ENCODE results near the gene ALS2CL.

Gene ALS2CL

DNA sequence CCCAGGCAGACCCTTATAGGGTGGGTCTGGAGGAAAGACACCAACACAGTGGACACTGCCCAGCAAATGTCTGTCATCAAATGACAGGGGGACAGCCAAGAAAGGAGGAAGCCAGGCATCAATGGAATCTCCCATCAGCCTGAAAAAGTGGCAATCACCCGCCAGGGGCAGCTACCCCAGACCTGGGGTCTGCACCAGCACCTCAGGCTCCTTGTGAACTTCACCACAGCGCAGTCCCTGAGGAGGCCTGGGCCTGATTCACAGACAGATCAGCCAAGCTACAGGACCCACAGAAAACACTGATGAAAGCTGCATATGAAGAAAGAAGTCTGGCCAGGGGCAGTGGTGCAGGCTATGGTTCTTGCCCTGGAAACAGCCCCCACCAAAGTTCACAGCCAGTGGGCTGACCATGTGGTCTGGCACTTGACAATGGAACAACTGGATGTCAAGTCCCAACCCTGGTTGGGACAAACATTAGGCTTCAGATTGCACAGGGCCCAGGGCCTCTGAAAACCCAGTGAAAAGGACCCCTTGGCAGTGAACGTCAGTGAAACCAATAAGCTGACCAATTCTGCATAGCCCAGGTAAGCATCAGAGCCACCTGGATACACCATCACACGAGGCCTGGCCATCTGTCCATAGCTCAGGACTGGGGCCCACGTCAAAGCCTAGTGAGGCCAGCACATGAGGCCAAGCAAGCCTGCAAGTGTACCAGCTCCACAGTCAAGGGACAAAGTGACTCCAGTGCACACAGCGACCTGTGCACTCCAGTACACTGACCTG, 29.1 kb downstream of the ALS2CL start:
- no peak for DNase-seq (ENCODE audit: low read depth)

DNA sequence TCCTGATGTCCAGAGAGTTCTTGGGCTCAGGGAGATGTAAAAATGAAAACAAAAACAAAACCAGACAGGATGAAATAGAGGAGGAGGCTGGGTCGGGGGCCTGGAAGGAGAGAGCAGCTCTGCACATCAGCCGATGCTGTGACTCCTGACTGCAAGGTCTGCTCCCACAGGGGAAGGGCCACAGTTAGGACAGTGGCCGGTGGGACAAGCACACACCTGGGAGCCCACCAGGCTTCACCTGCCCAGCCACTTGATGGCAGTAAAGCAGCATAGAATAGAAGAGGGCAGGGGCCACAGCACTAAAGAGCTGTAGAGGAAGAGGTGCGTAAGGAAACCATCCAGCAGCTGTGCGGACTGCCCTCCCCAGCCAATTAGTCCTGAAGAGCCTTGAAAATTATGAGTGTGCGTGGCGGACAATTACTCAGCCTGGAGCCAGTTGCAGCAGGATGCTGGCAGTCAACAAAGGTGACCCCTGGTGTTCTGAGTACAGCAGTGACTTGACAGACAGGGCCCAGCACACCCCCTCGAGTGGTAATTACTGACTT, 29.8 kb downstream of the ALS2CL start:
- no peak for DNase-seq (ENCODE audit: low read depth)

DNA sequence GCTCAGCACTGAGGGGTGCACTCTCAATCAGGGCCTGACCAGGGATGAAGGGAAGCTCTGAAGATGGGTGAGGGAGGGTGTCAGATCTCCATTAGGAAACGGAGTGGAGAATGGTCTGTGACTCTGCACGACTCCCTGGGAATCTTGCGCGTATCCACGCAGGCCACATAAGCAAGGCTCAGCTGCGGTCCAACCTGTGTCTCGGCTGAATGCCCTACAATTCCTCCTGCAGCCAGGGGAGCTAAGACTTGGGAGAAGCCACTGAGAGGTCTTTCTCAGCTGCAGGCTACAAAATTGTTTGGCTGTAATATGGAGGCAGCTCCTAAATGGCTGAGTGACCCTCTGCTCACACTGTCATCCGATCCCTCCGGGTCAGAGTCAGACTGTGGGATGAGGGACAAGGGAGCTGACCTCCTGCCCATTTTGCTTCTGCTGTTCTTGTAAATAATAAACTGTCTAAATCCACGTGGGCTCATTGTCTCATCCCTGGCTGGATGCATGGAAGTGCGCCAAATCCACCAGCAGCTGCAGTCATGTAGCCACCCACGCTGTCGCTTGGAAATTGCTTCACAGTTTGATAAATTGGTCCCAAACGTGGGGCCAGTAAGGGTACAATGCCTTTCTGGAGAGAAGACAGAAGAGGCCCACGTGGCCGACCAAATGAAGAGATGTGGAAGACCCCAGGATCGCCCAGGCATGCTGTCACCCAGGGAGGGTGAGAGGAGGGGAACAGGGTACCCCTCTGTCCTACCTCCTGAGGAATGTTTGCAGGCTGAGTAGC, 30.5 kb downstream of the ALS2CL start:
- no peak for DNase-seq (ENCODE audit: low read depth)

DNA sequence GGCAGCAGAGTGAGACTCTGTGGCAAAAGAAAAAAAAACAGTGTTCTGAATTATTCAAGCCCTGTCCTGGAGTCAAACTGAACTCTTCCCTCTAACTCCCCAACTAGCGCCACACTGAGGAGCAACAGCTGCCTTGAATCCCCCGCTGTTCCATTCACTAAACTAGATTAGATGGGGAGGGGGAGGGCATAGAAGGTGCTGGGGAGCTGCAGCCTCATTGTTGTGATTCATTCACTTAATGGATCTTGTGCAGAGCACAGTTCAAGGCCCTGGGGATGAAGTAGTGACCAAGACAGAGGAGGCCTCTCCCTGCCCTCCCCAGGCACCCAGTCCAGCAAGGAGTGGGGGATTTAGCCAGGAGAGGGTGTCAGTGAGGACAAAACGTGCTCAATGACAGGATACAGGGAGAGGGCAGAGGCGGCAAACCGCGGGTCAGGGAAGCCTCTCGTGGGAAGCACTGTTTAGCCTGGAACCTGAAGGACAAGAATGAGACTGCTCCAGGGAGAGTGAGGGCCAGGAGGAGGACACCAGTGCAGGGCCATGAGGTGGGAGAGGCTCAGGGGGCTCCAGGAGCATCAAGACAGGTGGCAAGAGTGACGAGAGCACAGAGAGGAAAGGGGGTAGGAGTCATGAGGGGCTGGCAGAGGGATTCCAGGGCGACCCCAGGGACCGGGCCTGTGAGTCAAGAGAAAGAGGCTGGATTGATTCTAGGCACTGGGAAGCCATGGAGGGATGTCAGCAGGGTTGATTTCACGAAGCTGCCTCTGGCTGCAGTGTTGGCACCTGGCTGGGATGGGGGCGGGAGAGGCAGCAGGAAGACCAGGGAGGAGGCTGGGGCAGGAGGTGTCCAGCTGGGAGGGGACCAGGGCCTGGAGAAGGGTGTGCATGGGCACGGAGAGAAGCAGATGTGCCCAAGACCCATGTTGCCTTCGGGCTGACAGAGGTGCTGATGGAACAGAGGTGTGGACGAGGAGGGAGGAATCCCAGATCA, 31.4 kb downstream of the ALS2CL start:
- no peak for DNase-seq (ENCODE audit: low read depth)

DNA sequence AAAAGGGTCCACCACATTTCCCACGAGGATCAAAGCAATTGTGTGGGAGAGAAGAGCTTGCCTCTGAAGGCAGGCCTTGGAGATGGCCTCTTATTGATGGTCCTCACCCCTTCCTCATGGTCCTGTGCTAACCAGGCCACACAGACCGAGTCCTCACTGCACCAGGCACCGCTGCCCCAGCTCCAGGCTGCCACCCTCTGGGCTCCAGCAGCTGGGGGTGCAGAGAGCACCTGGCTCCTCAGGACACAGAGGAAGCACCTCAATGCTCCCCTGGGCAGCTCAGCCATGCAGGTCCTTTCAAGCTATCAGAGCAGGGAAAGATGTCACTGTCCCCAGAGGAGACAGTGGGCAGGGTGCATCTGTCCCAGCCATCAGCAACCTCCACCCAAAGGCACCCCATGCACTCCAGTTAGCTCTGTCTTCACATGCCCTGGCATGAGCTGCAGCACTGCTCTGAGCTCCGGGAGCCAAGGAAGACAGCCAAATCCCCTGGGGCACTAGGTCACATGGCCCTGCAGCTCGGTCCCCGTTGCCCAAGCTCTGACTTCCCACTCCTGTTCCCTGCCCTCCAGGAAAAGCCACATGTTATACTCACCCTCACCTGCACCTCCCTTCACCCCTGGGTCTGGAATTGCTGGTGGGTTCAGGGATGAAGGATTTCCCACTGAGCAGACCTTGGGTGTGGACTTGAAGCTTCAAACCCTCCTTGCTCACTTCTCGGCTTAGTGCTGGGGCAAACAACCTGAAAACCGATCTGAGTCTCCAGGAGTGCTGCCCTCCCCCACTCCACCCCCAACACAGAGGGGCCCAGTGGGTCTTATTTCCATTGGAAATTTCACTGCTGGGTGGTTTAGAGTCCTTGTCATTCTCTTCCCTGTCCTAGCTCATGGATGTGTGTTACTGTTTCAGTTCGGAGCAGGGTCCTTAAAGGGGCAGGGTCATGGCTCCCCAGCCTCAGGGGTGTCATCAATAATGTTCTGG, 32.6 kb downstream of the ALS2CL start:
- DNase-seq (ENCODE audit: low read depth) = no peak

DNA sequence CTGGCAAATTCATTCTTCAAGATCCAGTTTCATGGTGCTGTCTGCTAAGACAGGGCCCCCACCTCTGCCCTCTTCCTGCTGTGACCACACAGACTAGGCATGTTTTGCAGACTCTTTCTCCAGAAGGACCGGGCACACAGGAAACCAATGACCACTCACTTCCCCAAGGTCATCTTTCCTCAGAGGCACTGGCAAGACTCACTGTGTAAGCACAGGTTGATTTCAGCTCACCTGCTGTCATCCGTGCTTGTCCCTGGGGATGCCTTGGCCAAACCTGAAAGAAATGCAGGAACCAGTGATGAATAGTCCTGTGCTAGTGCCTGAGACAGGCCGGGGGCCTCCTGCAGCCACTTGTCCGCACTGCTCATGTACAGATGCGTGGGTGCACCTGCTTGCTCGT, 33.5 kb downstream of the ALS2CL start:
- no peak for DNase-seq (ENCODE audit: low read depth)

DNA sequence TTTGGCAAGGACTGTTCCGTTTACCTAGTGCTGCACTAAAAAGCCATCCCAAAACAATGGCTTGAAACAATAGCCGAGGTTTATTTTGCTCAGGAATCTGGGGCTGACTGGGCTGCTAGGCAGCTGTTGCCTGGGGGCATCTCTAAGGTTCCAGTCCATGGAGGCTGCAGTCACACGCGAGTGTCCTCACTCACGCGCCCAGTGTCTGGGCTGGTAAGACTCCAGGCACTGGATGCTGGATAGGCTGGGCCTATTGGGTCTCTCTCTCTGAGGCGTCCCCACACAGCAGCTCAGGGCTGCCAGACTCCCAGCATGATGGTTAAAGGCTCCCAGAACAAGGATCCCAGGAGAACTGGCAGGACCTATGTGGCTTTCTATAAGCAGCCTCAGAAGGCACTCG, 34.2 kb downstream of the ALS2CL start:
- no peak for DNase-seq (ENCODE audit: low read depth)

DNA sequence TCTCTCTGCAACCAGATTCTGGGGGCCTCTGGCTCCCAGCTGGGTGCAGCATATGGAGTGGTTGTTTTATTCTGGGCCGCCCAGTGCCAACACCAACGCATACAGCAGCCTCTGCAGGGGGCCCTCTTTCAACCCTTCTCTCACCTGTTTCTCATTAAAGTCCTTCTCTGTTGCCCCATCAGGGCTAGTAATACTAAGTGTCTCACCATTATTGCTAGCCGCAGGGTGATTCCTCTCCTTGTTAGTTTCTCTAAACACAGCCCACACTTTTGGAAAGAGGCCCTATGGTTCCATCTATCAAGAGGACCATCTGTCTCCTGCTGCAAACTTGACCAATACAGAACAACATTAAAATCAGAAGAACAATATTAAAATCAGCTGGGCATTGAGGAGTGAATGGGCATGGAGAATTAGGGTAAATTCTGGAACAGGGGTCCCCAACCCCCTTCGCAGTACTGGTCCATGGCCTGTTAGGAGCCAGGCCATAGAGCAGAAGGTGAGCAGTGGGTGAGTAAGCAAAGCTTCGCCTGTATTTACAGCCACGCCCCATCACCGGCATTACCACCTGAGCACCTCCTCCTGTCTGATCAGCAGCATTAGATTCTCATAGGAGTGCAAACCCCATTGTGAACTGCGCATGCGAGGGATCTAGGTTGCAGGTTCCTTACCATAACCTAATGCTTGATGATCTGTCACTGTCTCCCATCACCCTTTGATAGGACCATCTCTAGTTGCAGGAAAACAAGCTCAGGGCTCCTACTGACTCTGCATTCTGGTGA, 36.5 kb downstream of the ALS2CL start:
- DNase-seq (ENCODE audit: low read depth) = no peak

DNA sequence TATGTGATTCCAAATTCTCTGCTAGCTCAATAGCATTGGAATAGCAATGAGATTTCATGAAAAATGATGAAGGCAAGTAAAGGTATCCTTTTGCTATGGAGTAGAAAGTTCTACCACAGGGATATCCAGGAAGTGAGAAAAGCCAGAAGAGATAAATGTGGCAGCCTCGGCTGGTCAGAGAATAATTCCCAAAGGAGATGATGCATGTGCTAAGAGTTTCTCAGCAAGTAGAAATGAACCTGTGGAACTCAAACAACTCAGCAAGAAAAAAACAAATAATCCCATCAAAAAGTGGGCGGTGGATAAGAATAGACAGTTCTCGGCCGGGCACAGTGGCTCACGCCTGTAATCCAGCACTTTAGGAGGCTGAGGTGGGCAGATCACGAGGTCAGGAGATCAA, 38.2 kb downstream of the ALS2CL start:
- no peak for DNase-seq (ENCODE audit: low read depth)

DNA sequence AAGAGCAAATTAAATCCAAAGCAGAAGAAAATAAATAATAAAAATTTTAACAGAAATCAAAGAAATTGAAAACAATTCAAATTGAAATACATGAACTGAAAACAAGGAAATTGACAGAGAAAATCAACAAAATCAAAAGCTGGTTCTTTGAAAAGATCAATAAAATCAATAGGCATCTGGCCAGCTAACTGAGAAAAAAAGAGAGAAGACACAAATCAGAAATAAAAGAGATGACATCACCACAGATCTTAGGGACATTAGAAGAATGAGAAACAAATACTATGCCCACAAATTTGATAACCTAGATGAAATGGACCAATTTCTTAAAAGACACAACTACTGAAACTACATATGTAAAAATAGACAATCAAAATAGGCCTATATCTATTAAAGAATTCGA, 42.4 kb downstream of the ALS2CL start:
- no peak for DNase-seq (ENCODE audit: low read depth)

DNA sequence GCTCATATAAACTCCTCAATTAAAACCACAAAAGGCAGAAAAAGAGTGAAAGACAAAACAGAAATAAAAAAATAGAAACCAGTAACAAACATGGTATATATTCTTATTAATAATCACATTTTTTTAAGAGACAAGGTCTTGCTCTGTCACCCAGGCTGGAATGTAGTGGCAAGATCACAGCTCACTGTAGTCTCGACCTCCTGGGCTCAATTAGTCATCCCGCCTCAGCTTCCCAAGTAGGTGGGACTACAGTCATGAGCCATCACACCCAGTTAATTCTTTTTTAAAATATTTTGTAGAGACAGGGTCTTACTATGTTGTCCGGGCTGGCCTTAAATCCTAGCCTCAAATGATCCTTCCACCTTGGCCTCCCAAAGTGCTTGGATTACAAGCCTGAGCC, 44.0 kb downstream of the ALS2CL start:
- no peak for DNase-seq (ENCODE audit: low read depth)

DNA sequence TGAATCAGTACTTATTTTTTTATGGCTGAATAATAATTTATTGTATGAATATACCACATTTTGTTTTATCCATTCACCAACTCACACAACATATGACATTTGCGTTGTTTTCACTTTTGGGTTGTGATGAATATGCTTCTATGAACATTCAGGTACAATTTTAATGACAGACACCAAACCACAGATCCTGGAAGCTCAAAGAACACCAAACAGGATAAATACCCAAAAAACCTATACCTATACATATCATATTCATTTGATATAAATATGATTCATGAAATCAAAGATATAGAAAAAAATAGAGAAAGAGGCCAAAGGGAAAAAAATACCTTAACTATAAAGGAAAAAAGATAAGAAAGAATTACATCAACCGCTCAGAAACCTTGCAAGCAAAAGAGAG, 45.4 kb downstream of the ALS2CL start:
- no peak for DNase-seq (ENCODE audit: low read depth)

DNA sequence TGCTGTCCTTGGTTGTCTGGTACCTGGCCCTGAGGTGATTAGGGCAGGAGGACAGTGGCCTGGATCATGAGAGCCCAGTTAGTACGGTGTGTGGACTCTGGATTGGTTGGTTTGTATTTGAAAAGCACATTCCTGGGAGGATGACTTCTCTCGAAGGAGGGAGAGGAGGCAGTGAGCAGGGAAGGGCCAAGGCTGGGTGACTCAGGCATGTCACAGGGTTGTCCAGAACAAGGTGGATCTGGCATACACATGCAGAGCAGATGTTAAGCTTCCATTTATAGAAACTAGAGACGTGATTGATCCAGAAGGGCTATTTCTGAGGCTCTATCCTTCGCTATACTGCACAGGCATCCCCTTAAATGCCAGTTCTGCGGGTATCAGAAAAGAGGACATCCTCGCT, 46.8 kb downstream of the ALS2CL start:
- no peak for DNase-seq (ENCODE audit: low read depth)

DNA sequence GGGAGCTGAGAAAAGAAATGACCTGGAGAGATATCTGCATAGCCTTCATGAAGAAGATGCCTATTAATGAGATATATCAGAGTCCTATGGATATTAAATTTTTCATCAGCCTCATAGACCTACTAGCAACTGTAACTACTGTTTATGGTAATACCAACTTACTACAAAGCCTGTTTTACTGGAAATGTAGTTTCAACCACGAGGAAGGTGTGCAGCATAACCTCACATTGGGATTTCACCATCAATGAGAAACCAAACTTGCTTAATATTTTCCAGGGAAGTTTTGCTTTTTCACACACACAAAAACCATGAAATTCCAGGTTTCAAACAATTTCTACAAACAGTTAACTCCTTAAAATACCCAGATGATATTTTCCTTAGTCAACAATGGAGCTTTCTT, 49.8 kb downstream of the ALS2CL start:
- DNase-seq (ENCODE audit: low read depth) = no peak

DNA sequence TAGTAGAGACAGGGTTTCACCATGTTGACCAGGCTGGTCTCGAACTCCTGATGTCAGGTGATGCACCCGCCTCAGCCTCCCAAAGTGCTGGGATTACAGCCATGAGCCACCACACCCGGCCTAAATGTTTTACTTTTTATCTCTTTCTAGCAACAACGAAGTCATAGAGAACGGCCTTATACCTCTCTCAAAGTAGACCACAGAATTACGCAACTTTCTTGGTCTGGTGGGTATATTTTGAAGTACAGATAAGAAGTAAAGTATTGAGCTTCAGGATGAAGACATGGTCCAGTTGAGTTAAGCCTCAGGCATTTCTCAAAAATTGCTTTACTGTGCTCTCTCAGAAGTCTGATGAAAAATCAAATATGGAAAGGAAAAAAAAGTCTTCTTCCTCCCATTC, 50.5 kb downstream of the ALS2CL start:
- no peak for DNase-seq (ENCODE audit: low read depth)

DNA sequence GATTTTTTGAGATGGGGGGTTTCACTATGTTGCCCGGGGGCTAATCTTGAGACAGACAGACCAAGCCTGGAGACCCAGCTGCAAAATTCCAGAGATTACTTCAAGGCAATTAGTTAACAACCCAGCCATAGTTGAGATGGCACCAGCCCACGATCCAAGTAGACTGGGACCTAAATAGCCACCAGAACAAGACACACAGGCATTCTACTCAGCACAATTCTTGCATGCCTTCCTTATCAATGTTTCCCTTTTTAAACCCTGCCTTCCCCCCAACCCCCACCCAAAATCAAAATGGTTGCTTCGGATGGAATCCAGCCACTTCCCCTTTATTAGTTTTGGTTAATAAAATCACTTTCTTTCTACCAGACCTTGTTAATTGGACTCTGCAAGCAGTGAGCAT, 52.6 kb downstream of the ALS2CL start:
- DNase-seq (ENCODE audit: low read depth) = no peak

DNA sequence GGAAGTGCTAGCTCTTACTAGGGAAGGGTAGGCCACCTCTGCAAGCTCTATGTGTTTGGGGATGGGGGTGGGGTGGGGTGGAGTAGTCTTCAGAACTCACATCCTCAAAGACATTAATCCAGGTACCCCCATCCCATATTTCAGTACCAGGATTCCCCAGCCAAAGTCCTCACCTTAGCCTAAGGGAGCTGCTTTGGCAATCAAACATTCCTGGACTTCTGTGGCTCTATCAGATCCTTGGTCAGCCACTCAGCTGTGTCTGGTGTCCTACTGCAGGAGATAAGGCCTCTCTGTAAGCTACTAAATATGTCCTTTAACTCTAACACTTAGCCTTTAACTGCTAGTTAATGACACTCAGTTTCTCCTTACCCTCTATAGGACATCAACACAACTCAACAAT, 54.3 kb downstream of the ALS2CL start:
- no peak for DNase-seq (ENCODE audit: low read depth)

DNA sequence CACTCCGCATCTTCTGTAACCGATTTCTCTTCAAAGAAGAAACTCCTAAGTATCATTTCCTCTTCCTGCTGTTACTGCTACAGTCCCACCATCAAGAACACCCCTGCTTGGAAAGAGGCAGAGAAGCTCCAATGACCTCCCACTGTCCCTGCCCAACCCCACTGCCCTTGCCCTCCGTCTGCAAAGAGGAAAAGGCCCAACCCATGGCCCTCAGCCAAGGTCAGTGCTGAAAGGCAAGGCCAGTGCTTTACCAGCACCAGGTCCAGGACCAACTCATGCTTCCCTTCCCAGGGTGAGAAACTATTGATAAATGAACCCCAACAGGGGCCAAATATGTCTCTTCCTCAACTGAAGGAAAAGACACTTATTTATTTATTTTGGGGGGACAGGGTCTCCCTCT, 58.6 kb downstream of the ALS2CL start:
- no peak for DNase-seq (ENCODE audit: low read depth)

DNA sequence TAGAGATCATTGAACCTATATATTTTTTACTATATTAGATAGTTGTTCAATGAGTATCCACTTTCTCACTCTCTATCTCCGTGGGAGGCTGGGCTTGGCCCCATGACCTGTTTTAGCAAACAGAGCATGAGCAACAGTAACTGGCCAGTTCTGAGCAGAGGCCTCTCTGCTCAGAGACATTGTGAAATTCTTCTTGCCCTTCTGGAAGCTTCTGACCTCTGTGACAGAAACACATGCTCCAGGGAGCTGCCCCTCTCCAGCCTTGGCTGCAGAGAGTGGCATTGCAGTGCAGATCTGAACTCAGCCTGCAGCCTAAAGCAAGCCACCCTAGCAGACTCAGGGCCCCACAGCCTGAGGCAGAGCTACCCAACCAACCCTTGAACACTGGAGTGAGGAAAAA, 60.7 kb downstream of the ALS2CL start:
- no peak for DNase-seq (ENCODE audit: low read depth)

Data from activated gamma-delta T cell treated with anti-CD3 and anti-CD28 coated beads, Interleukin-2, amount 50 U/mL, for 16 hours (primary cell).